Stimulated activated CD8-positive, alpha-beta memory T cell treated with anti-CD3 and anti-CD28 coated beads, Interleukin-12 subunit alpha, Interleukin-12 subunit beta, amount 100 ng/mL, for 4 hours (primary cell): ENCODE measurements around the gene ANKS1A.

Source experiments
- DNase-seq: peaks from one replicate; pipeline ENCODE4 v3.0.0-alpha.2; 2020; ENCODE audit warnings: low read depth

The ANKS1A gene

DNA sequence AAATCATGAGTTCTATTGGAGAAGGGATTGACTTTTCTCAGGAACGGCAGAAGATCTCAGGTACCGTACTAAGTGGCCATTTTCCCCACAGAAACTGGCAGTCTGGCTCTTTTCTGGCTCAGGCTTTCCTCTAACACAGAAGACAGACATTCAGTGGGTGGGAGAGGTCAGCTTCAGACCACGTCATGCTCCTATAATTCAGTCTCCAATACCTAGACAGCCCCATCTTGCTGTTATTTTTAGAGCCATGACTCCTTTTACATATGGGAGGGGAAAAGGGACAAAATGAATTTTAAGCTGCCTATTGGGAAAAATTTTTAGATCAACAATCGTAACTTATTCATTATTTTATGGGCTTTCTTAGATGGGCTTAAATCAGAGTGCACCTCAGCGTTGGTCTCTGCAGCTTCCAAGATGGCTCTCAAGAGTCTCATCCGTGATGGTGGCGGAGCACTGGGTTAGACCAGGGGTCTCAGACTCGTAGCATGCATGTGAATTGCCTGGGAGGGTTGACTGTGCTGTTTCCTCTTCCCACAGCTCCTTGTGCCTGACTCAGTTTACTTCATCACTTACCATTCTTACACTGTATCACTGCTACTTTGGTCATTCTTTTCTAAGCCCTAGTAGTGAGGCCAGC, 165.2 kb downstream of the ANKS1A start:
- no peak for DNase-seq

DNA sequence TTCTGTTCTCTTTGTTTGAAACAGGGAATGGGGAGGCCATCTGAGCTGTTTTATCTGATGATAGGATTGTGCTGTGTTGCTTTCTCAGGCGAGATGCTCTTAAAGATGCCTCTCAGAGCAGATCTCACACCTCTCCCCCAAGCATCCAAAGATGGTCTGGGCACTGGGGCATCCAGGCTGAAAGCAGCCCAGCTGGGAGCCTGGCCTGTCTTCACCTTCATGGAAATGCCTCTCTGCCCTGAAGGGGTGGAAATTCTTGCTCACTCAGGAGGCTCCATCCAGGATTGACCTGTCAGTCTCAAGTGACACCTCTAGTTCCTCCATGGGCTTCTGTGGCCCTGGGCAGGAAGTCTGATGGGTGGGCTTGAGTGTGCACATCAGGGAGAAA, 165.7 kb downstream of the ANKS1A start:
- no peak for DNase-seq

DNA sequence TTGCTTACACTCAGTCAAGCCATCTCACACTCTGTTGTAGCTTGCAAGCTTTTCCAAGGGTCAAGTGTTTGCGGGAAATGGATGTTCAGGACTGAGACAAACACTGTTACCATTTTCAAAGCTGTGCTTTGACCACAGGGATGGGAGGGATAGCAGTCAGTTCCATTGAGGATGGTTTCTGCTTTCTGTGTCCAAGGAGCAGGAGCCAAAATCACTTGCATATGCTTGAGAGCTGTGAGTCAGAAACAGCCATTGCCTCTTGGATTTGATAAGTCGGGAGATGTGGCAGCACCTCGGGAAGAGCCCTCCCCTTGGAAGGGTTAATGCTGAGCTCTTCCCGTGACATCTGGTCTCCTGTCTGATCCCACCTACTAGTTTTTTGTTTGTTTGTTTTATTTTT, 166.8 kb downstream of the ANKS1A start:
- DNase-seq, result no peak

DNA sequence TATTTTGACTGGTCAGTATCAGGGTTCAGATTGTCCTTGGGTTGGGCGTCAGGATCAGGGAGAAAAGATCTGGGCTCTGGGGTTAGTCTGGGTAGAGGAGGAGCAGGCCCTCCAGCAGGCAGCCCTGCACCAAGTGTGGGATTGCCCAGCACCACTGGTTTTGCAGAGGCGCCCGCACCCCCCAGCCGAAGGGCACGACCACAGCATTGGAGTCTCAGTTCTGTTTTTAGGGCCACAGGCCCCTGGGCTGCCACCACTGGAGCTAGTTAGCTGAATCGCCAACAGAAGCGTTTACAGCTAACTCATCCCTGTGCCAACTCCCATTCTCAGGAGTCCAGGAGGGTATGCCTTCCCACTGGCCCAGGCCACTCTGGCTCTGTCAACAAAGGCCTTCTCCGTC, 167.9 kb downstream of the ANKS1A start:
- DNase-seq, result no peak

DNA sequence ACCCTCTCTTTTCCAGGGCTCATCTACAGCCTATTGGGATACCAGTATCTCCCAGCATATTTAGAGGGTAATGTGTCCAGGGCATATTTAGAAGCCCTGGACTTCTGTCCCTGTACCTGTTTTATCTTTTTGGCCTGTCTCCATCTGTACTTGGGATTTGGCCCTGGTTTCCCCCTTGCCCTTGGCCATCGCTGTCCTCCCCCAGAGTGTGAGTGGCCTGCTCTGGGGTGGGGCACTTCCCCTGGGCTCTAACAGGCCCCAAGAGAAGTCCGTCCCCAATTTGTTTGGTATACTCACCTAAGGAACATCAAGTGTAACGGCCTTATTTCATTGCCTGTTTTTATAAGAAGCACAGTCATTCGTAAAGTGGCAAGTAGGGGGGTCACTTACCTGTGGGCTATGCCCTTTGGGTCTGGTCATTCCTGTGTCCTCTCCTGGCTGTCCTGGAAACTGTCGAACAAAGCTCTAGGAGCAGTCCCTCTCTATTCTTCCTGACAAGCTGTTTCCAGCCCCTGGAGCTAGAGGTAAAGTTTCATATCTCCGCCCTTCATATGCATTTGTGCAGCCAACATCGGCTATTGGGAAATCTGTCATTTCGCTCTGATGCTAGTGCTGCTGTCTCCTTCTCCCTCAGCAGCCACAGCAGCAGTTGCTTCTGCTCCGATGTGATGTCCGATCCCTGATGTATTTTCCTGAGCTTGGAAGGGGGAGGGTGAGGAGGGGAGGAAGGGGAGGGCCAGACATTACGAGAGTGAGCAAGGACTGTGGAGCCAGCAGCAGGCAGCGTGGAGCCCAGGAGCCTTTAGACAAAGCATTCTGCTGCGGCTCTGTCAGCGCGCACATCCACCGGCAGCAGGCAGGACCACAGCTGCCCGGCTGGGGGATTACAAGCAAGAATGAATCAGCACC, 168.6 kb downstream of the ANKS1A start:
- DNase-seq, result no peak

DNA sequence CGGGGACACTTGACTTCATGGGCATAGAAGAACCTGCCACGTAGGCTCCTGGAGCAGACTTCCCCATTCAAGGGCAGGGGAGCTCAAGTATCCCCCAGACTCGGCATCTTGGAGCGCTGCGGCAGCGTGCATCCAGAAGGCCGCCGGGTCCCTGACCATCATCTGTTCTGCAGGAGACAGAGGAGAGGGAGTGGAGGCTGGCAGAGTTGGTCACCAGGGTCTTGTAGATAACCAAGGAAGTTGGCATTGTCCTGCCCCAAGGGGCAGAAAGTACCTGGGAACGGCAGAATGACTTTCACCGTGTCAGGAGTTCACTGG, 169.3 kb downstream of the ANKS1A start:
- DNase-seq, result no peak

DNA sequence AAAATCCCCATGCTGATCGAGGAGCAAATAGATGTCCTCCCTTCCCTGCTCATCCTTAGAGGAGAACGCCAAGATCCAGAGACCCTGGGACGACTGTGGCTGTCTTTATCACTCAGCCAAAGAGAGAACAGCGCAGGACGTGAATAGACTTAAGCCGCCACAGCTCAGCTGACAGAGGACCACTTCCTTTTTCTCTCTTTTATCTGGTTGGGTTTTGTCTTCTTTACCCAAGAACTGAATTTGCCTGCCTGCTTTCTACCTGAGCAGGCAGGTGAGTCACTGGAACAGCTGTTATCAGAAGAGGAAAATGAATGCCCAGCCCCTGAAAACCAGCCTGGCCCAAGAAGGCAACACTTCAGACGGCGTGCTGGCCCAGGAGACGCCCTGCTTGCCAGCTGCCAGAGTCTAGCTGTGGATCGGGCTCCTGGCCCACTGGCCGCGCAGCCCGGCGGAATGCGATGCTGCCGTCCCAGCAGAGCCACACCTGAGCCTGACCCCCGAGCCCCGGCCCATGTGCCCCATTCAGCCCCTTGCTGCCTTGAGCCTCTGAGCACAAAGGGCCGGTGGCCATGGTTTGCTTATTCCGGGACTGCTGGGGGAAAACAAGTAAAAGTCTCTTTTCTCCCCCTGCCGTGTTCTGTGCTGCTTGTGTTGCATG, 169.9 kb downstream of the ANKS1A start:
- DNase-seq, result no peak

DNA sequence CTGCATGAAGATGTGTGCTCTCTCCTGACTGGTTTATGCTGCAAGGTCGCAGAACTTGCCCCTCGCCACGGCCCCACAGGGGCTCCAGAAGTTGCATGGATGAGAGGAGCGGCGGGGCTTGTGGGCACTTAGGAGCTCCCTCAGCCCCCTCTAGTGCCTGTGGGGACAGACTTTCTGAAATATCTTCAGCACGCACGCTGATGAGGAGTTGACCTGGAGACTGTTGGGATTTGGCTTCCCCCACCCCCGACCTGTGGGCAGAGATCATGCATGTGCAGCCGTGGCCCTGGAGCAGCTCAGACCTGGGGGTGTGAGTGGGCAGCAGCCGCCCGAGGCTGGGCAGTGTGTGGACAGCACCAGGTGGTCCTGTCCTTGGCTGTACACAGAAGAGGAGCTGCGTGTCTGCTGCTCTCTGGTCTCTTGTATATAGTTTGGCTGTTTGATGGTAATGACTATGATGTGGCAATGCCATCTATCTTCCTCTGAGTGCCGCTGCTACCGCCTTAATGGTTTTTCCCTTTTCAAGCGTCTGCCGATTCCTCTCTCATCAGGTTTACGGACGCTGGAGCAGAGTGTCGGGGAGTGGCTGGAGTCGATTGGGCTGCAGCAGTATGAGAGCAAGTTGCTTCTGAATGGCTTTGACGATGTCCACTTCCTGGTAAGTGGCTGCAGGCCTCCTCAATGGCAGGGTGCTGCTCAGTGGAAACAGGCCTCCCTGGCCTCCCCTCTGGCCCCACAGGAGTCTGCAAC, 170.7 kb downstream of the ANKS1A start:
- no peak for DNase-seq

DNA sequence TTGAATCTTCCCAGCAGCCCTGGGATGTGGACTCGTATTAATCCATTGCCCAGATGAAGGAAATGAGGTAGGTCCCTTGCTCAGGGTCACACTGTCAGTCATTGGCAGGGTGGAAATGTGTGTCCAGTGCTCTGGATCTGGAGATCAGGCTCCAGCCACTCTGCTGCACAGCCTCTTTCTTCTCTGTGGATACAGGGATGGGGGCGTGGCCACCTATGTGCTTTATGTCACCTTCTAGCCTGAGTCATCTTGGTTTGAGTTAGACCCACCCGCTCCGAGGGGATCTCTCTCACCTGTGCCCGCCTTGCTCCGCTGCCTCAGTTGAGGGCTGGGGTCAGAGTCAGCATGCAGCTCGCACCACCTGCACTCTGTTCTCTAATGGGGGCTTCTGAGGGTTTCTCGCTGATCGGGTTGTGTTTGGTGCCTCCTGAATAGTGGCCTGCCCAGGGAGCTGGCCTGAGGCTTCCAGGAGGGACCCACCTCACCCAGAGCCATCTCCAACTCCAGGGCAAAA, 172.1 kb downstream of the ANKS1A start:
- DNase-seq, result no peak

DNA sequence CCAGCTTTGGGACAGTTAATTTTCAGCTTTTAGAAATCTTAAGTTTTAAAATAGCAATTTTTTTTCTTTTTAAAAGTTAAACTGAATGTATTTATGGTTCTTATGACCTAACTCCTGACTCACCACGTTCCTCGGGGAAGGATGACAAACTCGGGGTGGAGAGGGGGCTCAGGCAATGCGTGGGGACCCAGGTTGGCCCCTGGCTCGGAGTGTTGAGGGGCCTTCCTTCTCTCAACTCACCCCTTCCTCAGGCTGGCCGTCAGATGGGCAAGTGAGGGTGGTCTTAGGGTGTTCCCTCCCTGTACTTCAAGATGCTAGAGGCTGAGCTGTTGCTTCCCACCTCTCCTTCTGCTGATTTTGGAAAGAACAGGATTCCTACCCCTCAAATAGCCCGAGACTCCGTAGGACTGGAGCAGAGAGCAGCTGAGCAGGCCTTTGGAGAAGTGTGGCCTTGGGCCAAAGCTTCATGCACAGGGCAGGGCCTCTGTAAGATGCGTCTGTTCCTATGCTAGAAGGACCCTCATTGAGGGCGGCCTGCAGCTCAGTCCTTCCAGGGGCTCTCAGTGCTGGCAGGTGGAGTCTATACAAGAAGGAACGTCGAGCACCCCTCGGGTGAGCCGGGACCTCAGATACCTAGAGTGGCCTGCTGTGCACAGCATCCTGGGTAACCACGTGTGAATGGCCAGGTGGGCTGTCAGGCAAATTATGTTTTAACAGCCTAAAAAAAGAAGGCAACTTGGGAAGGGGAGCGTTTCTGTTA, 172.8 kb downstream of the ANKS1A start:
- no peak for DNase-seq

DNA sequence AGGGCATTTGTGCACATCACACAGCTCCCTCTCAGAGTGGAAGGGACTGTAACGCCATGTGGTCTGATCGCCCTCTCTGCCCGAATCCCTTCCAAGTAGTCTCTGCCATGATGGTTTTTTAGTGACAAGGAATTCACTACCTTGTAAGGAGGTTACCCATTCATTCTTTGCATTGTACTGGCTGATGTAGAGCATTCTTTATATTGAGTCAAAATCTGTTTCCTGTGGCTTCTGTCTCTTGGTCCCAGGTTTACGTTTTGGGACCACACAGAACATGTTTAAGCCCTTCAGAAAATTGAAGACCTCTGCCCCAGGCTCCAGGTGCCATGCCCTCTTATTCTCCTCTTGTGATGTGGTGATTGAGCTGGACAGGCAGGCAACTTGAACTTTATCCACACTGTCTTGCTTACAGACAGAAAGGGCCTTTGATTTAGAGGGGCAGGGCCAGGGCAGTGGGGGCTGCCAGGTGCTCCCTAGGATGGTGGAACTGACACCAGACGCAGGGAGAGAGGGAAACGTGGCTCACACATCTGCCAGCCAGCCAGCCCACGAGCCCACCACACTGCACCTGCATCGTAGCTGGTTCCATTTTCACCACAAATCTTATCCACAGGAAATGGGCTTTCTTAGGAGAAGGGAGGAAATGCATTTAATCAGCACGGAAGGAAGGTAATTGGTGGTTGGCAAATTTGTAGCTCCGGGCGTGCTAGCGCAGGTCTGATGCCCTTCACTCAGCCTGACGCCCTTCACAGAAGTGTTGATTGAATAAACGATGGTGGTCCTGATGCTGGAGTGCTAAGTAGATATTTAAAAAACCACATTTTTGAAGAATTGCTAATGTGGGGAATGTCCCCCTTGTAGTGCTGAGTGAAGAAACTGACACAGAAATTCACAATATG, 173.9 kb downstream of the ANKS1A start:
- no peak for DNase-seq

DNA sequence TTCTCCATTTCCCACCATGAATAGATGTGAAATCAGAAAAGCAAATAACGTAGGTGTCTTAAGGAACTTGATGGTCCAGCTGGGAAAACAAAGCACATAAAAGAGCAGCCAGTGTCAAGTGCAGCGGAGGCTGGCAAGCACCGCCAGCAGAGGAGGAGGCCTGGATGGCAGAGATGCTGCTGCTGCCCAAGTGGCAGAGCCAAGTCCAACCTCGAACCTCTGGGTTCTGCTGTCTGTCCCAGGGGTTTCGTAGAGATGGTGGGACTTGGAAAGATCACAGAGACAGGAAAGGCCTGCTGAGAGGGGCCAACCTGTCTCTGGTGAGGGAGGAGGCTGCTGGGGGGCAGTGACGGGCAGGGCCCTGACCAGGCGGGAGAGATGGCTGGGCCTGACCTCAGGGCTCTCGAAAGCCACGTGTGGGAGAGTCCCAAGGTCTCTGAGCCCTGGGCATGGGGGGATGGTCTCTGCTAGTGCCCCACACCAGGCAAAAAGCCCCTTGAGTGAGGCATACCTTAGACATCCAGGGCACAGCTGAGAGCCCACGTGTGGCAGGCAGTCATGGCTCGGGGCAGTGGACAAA, 174.7 kb downstream of the ANKS1A start:
- no peak for DNase-seq

DNA sequence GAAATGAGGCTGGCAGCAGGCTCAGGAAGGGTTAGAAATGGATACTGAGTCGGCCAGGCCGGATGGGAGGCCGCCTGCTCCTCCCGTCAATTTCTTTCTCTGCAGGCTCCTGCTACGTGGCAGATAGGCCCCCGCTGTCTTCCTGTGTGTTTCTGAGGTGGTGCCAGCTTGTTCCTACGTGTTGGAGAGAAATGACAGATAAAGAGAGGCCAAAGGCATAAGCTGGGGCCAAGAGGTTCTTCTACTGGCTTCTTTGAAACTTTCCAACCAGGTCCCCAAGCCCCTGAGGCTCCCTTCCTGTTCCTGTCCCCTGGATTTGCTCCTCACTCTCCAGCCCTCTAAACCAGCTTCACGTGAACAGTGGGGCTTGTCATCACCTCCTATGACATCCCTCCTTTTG, 175.2 kb downstream of the ANKS1A start:
- no peak for DNase-seq

DNA sequence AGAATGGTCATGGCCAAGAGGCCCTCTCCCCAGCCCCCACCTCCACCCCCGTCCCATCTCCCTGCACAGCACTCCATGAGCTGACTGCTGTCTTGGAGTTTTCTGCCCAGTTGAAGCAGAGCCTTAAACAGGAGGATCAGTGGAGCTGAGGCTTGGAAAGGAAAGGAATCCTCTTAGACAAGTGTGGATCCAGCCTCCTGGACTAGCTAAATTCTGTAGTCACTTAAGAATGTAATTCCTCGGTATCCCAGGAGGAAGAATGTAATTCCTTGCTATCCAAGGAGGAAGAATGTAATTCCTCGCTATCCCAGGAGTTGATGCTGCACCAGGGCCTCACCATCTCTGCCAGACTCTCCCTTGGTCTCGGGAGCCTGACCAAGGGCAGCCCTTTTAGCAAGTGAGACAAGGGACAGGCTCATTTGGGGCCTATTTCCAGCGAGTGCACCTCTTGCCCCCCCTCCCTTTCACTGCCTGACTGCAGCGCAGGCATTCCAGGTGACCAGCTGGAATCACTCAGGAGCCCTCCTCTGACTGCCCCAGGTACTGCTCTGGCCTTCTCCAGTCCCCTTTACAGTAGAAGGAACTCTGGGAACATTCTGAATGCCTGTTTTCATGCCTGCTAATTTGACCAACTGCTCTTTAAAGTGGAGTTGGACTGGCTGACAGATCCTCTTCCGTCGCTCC, 175.8 kb downstream of the ANKS1A start:
- DNase-seq, result no peak

DNA sequence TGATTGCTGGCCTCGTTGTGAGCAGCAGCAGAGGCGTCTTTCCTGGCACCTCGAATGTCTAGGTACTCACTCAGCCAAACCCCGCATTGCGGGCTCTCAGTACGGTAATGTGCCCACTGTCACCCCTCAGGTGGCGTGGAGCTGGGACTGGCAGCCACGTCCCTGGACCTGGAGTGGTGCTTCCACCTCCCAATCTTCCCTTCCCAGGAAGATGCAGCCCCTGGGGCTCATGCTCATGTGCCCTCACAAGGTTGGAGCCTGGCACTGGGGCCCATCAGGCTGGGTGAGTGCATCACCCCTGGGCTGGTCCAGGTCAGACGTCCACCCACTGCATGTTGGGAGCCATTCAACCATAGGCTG, 176.4 kb downstream of the ANKS1A start:
- DNase-seq, result no peak

DNA sequence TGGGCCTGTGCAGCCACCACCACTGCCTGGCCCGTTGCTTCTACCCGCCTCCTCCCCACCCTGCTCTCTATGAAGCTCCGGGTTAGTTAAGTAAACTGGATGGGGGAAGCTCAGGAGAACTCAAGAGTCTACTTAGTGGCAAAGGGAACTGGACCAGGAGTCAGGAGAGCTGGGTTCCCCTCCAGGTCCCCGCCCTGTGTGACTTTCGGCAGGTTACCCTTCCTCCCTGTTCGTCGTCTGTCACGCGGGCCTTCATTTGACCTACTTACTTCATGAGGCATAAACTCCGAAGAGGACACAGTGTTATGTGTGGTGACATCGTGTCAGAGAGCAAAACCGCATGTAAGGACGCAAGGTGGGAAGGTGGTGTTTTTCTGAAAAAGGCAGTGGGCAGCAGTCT, 176.8 kb downstream of the ANKS1A start:
- DNase-seq, result no peak

DNA sequence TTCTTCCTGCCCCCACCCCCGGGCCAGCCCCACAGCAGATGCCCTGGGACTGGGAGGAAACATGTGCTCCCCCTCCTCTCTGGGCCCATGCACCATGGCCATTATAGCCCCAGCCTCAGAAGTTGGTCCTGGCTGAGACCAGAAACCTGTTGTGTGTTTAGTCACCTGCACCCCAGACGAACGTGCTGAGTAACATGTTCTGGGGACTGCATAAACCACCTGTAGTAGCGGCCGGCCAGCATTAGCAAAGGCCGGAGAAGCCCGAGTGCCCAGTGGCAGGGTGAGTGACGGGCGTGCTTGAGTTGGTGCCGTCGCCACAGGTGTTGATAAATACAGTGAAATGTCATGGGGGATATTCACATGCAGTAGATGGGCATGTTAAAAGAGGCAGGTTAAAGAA, 178.2 kb downstream of the ANKS1A start:
- no peak for DNase-seq

DNA sequence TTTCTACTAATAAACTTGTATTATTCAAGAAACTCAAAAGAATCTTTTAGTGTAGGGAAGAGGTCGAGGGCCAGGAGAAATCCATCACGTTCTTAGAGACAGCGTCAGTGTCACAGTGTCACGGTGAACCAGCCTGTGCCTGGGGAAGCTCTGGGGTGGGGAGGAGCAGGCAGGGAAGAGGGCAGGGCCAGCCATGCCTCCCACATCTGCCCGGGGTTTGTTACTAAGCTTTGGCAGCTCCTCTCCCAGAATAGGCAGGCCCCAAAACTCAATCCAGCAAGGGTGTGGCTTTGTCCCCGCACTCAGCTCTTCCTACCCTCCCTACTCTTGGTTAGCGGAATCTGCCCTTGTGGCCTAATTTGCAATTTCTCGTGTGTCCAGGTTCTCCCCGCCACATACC, 179.2 kb downstream of the ANKS1A start:
- no peak for DNase-seq

DNA sequence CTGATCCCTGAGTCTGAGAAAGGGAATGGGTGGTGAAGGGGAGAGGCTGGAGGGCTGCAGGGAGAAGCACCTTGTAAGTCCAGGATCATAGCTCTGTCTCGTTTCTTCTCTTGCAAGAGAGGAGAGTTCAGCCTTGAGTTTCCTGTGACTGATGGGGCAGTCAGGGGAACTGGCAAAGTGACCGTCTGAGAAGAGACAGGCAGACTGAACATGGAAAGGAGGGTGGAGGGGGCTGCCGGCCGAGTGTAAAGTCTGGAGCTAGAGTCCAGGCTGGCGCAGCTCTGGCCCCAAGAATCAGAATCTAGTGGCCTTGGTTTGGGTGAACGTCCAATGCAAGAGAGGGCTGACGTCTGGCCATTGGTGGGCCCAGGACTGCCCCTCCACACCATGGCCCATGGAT, 179.6 kb downstream of the ANKS1A start:
- no peak for DNase-seq

DNA sequence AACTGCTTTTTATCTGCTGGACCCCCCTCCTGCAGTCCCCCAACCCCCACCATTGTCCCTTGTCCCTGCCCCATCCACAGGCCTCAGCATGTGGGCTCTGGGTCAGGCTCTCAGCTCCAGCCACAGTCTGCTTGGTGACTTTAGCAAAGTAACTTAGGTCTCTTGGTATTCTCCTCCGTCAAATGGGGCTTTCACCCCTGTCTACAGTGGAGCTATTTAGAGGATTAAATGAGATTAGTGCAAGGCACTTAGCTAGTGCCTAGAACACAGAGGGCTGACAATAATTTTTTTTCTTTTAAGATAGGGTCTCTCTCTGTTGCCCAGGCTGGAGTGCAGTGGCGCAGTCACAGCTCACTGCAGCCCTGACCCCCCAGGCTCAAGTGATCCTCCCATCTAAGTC, 180.2 kb downstream of the ANKS1A start:
- no peak for DNase-seq
